ENCODE measurements around the gene NHLRC1.

DNA sequence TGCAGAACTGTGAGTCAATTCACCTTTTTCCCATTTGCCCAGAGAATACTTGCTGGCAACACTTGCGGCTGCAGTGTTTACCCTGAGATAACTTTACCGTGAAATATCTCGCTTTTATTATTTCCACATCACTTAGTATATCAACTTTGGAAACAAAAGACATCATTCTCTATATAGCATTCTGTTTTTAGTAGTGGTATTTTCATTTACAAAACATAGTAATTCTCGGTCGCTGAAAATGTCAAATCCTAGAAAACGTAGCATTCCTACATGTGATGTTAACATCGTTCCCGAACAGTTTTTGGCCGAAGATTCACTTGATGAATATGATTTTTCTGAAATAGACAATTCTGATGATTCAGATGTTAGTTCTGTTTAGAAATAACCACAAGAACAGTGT is 52.0 kb downstream of the NHLRC1 start:
- TF ChIP-seq EZH2 (IDR thresholded peaks at IDR 0.05; ENCODE audit: borderline replicate concordance, low read length): no peak
- TF ChIP-seq, protein P1, sequence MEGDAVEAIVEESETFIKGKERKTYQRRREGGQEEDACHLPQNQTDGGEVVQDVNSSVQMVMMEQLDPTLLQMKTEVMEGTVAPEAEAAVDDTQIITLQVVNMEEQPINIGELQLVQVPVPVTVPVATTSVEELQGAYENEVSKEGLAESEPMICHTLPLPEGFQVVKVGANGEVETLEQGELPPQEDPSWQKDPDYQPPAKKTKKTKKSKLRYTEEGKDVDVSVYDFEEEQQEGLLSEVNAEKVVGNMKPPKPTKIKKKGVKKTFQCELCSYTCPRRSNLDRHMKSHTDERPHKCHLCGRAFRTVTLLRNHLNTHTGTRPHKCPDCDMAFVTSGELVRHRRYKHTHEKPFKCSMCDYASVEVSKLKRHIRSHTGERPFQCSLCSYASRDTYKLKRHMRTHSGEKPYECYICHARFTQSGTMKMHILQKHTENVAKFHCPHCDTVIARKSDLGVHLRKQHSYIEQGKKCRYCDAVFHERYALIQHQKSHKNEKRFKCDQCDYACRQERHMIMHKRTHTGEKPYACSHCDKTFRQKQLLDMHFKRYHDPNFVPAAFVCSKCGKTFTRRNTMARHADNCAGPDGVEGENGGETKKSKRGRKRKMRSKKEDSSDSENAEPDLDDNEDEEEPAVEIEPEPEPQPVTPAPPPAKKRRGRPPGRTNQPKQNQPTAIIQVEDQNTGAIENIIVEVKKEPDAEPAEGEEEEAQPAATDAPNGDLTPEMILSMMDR (IDR thresholded peaks at IDR 0.05; ENCODE audit: low read length): no peak

Data from OCI-LY1 (cell line).